Activated B cell treated with CpG ODN at 0.5 μM for 24 hours (primary cell): ENCODE results near the gene HOXA5. TPM values are rescaled to one million over a fixed set of nuclear protein-coding genes. Genes with fewer than 3 reads are reported as not detected.

Source experiments
- ATAC-seq: fragments of 200-7000 bp; cut with Tn5 transposase; one replicate; pipeline ENCODE4 v1.10.0; 2021; ENCODE audit warnings: low read depth, mild to moderate bottlenecking, moderate library complexity
- CTCF ChIA-PET: fragments of 350-600 bp; sonication (Branson Sonifier 250); formaldehyde crosslinking; loops from one replicate; lab custom pipeline; 2021; ENCODE audit warnings: antibody characterized with exemption; lab: Charles Lee
- POLR2A ChIA-PET: fragments of 350-600 bp; sonication (Branson Sonifier 250); formaldehyde crosslinking; loops from one replicate; lab custom pipeline; 2021; ENCODE audit warnings: antibody characterized with exemption; lab: Charles Lee
- DNase-seq: peaks from one replicate; pipeline ENCODE4 v3.0.0; 2022
- H3K27ac Mint-ChIP-seq: one replicate; pipeline ENCODE4 v1.8.0; 2020; ENCODE audit warnings: mixed read lengths
- H3K27me3 Mint-ChIP-seq: one replicate; pipeline ENCODE4 v1.8.0; 2021; ENCODE audit warnings: mixed read lengths
- H3K36me3 Mint-ChIP-seq: one replicate; pipeline ENCODE4 v1.8.0; 2021; ENCODE audit warnings: low read depth, mixed read lengths
- H3K4me1 Mint-ChIP-seq: one replicate; pipeline ENCODE4 v1.8.0; 2021; ENCODE audit warnings: mixed read lengths
- H3K4me3 Mint-ChIP-seq: one replicate; pipeline ENCODE4 v1.8.0; 2020; ENCODE audit warnings: mild to moderate bottlenecking, mixed read lengths
- H3K9me3 Mint-ChIP-seq: one replicate; pipeline ENCODE4 v1.8.0; 2020; ENCODE audit warnings: mixed read lengths
- CTCF ChIP-seq: fragments of 200-600 bp; IDR thresholded peaks from one replicate; pipeline ENCODE4 v1.8.0; 2022; ENCODE audit warnings: antibody characterized with exemption, mild to moderate bottlenecking
- intact Hi-C: fragments of 100-400 bp; cut with micrococcal nuclease; formaldehyde crosslinking; loops from one replicate; pipeline ENCODE4 v1.15.1; 2024
- total RNA-seq: library from RNA; stranded (reverse); gene quantifications from 2 replicates; pipeline ENCODE4 v1.2.3, GENCODE V29; 2022

The HOXA5 gene
- total RNA-seq, 1 donor from 2014 or later: not detected

GRCh38 chr7:27178366-27178765, 34.9 kb upstream of the HOXA5 start:
- POLR2A ChIA-PET: interaction anchor here (0.6 kb wide), 1 partner anchor 592 kb away, joined by 3 read pairs; no protein-coding TSS in a partner anchor
- DNase-seq (no peak), ATAC-seq (no peak)
- no peak for TF ChIP-seq CTCF
- CTCF ChIA-PET: interaction anchor here (1.8 kb wide), 1 partner anchor 17 kb away, joined by 10 read pairs; no protein-coding TSS in a partner anchor
- no peak overlapping the region for H3K4me3 Mint-ChIP-seq
- intact Hi-C loops: no loop called here
- H3K27ac Mint-ChIP-seq: no peak overlapping the region
- H3K27me3 Mint-ChIP-seq: peaks cover 62% of the 10 kb centered on the region
- no peaks in the 10 kb centered on the region for H3K9me3 Mint-ChIP-seq
- H3K36me3 Mint-ChIP-seq: no peaks in the 10 kb centered on the region
- peaks cover 10% of the 10 kb centered on the region for H3K4me1 Mint-ChIP-seq

- Mint-ChIP-seq H3K4me1 (peaks cover 12% of the 10 kb centered on the region), H3K27me3 (peaks cover 60% of the 10 kb centered on the region), H3K4me3 (no peak overlapping the region), H3K27ac (no peak overlapping the region), H3K36me3 (no peaks in the 10 kb centered on the region), H3K9me3 (no peaks in the 10 kb centered on the region)
- DNase-seq: no peak
- ChIA-PET CTCF (interaction anchor here (0.9 kb wide), 1 partner anchor 15 kb away, joined by 4 read pairs; no protein-coding TSS in a partner anchor), POLR2A (no interaction called here)
- intact Hi-C loops: no loop called here
- no peak for ATAC-seq
- no peak for TF ChIP-seq CTCF
Observed at GRCh38 chr7:27177795-27178320, 34.4 kb upstream of the HOXA5 start.

- Mint-ChIP-seq H3K27ac (no peak overlapping the region), H3K36me3 (no peaks in the 10 kb centered on the region), H3K4me3 (no peak overlapping the region), H3K4me1 (peaks cover 14% of the 10 kb centered on the region), H3K27me3 (peaks cover 56% of the 10 kb centered on the region), H3K9me3 (no peaks in the 10 kb centered on the region)
- ATAC-seq (no peak), DNase-seq (no peak)
- intact Hi-C loops: no loop called here
- ChIA-PET POLR2A (no interaction called here), CTCF (interaction anchor here (0.9 kb wide), 1 partner anchor 14 kb away, joined by 4 read pairs; no protein-coding TSS in a partner anchor)
- no peak for TF ChIP-seq CTCF
Observed at GRCh38 chr7:27176962-27177794, 33.7 kb upstream of the HOXA5 start.

DNA sequence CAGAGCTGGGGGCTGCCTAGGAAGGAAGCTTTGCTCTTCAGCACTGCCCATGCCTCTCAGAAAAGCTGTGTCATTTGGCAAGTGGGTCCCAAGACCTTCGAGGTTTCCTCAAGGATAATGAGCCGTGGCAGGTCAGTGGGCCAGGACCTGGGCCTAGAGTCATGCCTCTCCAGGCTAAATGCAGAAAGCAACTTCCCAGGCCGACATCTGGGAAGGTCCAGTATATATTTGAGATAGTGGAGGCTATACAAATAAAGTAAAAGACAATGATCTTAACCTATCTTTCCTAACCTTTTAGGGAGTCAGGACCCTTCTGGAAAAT, 33.0 kb upstream of the HOXA5 start:
- Mint-ChIP-seq H3K27ac (no peak overlapping the region), H3K4me1 (peaks cover 19% of the 10 kb centered on the region), H3K36me3 (no peaks in the 10 kb centered on the region), H3K4me3 (no peak overlapping the region), H3K9me3 (no peaks in the 10 kb centered on the region), H3K27me3 (peaks cover 60% of the 10 kb centered on the region)
- intact Hi-C loops: no loop called here
- no peak for TF ChIP-seq CTCF
- no peak for DNase-seq
- POLR2A ChIA-PET: no interaction called here
- CTCF ChIA-PET: interaction anchor here (1.3 kb wide), 1 partner anchor 15 kb away, joined by 3 read pairs; no protein-coding TSS in a partner anchor
- no peak for ATAC-seq
